ENCODE data around the gene KIRREL3.

- TF ChIP-seq SPI1 (IDR thresholded peaks at IDR 0.05; ENCODE audit: low read depth, low read length) = no peak
- TF ChIP-seq POLR2A (IDR thresholded peaks at IDR 0.05; ENCODE audit: low read depth, low read length) = no peak
- no peak for TF ChIP-seq POLR2AphosphoS5 (IDR thresholded peaks at IDR 0.05; ENCODE audit: low read depth, low read length)
- TF ChIP-seq TAF1 (IDR thresholded peaks at IDR 0.05; ENCODE audit: low read depth, low read length) = no peak
- TF ChIP-seq PAX5 (IDR thresholded peaks at IDR 0.05; ENCODE audit: insufficient read depth, low read length, severe bottlenecking) = no peak
- no peak for TF ChIP-seq POU2F2 (IDR thresholded peaks at IDR 0.05; ENCODE audit: low read depth, low read length)
Measured at GRCh38 chr11:126948563-126948962, 52.0 kb downstream of the KIRREL3 start.
